Panc1 (cell line): ENCODE results near the gene MYO5B.
"Not testable (repeated sequence)": the region's sequence is repeated elsewhere in the genome, so short reads cannot be mapped to it uniquely, and the experiment has no call there.

Experiments
- POLR2AphosphoS5 ChIP-seq: IDR thresholded peaks from 2 replicates; pipeline ENCODE4 v1.6.1; 2012; ENCODE audit warnings: mild to moderate bottlenecking, low read depth, low read length, moderate library complexity
- SIN3A ChIP-seq: IDR thresholded peaks from 2 replicates; pipeline ENCODE4 v1.6.1; 2012; ENCODE audit warnings: low read depth, mild to moderate bottlenecking, low read length, moderate library complexity, borderline replicate concordance; ENCODE audit not compliant: insufficient read depth
- TF ChIP-seq, protein P1 (sequence below): fragments of 450-650 bp; IDR thresholded peaks from 2 replicates; pipeline ENCODE4 v1.5.1; 2017; ENCODE audit warnings: mild to moderate bottlenecking
- TF ChIP-seq, protein P2 (sequence below), 2 experiments: IDR thresholded peaks; 2 replicates each; pipeline ENCODE4 v1.6.1; 2011 to 2012; ENCODE audit warnings: low read depth in 2 of 2, control low read depth in 1 of 2, low read length in 1 of 2, mild to moderate bottlenecking in 1 of 2, moderate library complexity in 1 of 2; ENCODE audit not compliant: insufficient read depth in 1 of 2

DNA sequence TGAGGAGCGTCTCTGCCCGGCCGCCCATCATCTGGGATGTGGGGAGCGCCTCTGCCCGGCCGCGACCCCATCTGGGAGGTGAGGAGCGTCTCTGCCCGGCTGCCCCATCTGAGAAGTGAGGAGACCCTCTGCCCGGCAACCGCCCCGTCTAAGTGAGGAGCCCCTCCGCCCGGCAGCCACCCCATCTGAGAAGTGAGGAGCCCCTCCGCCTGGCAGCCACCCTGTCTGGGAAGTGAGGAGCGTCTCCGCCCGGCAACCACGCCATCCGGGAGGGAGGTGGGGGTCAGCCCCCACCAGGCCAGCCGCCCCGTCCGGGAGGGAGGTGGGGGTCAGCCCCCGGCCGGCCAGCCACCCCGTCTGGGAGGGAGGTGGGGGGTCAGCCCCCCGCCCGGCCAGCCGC lies 395.1 kb downstream of the MYO5B start:
- TF ChIP-seq, protein P1, sequence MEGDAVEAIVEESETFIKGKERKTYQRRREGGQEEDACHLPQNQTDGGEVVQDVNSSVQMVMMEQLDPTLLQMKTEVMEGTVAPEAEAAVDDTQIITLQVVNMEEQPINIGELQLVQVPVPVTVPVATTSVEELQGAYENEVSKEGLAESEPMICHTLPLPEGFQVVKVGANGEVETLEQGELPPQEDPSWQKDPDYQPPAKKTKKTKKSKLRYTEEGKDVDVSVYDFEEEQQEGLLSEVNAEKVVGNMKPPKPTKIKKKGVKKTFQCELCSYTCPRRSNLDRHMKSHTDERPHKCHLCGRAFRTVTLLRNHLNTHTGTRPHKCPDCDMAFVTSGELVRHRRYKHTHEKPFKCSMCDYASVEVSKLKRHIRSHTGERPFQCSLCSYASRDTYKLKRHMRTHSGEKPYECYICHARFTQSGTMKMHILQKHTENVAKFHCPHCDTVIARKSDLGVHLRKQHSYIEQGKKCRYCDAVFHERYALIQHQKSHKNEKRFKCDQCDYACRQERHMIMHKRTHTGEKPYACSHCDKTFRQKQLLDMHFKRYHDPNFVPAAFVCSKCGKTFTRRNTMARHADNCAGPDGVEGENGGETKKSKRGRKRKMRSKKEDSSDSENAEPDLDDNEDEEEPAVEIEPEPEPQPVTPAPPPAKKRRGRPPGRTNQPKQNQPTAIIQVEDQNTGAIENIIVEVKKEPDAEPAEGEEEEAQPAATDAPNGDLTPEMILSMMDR = not testable (repeated sequence)
- TF ChIP-seq POLR2AphosphoS5, SIN3A: not testable (repeated sequence)
- TF ChIP-seq, protein P2, sequence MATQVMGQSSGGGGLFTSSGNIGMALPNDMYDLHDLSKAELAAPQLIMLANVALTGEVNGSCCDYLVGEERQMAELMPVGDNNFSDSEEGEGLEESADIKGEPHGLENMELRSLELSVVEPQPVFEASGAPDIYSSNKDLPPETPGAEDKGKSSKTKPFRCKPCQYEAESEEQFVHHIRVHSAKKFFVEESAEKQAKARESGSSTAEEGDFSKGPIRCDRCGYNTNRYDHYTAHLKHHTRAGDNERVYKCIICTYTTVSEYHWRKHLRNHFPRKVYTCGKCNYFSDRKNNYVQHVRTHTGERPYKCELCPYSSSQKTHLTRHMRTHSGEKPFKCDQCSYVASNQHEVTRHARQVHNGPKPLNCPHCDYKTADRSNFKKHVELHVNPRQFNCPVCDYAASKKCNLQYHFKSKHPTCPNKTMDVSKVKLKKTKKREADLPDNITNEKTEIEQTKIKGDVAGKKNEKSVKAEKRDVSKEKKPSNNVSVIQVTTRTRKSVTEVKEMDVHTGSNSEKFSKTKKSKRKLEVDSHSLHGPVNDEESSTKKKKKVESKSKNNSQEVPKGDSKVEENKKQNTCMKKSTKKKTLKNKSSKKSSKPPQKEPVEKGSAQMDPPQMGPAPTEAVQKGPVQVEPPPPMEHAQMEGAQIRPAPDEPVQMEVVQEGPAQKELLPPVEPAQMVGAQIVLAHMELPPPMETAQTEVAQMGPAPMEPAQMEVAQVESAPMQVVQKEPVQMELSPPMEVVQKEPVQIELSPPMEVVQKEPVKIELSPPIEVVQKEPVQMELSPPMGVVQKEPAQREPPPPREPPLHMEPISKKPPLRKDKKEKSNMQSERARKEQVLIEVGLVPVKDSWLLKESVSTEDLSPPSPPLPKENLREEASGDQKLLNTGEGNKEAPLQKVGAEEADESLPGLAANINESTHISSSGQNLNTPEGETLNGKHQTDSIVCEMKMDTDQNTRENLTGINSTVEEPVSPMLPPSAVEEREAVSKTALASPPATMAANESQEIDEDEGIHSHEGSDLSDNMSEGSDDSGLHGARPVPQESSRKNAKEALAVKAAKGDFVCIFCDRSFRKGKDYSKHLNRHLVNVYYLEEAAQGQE (IDR thresholded peaks at IDR 0.05; ENCODE audit: insufficient read depth in 1 of 2, low read depth in 2 of 2, low read length in 1 of 2) = not testable (repeated sequence)
